H1 (cell line): ENCODE measurements around the gene TPPP. TPM values are rescaled to one million over a fixed set of nuclear protein-coding genes. Genes with fewer than 3 reads are reported as not detected.

ENCODE experiments used
- CTCF ChIA-PET: fragments of 300-600 bp; sonication (Branson Sonifier 250); formaldehyde crosslinking; loops from one replicate; lab custom pipeline; 2021; ENCODE audit not compliant: partially characterized antibody; lab: Charles Lee
- POLR2A ChIA-PET: fragments of 300-600 bp; sonication (Branson Sonifier 250); formaldehyde crosslinking; loops from one replicate; lab custom pipeline; 2021; ENCODE audit warnings: inconsistent platforms; ENCODE audit not compliant: partially characterized antibody; lab: Charles Lee
- DNase-seq, 2 experiments: peaks; one replicate each; pipeline versions ENCODE4 v3.0.0 to v3.0.0-alpha.2; 2010 to 2022; ENCODE audit warnings: low spot score in 2 of 2, low read depth in 1 of 2, mixed read lengths in 1 of 2
- FAIRE-seq: peaks from 2 replicates; lab custom pipeline; 2011; peaks lifted over from hg19 to GRCh38; lab: Jason Lieb, UNC
- H2AFZ ChIP-seq: 2 replicates; pipeline ENCODE4 v1.8.1; 2012; ENCODE audit warnings: low read length, inconsistent platforms
- H2AK5ac ChIP-seq: 2 replicates; pipeline ENCODE4 v1.6.1; 2013; ENCODE audit warnings: low read depth, low read length
- H2BK120ac ChIP-seq: replicated peaks from 2 replicates; pipeline ENCODE3; 2013; ENCODE audit warnings: low read depth, low read length, inconsistent platforms
- H2BK12ac ChIP-seq: 2 replicates; pipeline ENCODE4 v1.6.1; 2013; ENCODE audit warnings: low read depth, low read length
- H2BK15ac ChIP-seq: 2 replicates; pipeline ENCODE4 v1.6.1; 2013; ENCODE audit warnings: low read length
- H2BK20ac ChIP-seq: 2 replicates; pipeline ENCODE4 v1.6.1; 2013; ENCODE audit warnings: low read length
- H2BK5ac ChIP-seq: 2 replicates; pipeline ENCODE4 v1.6.1; 2013; ENCODE audit warnings: low read depth, low read length
- H3K14ac ChIP-seq: 2 replicates; pipeline ENCODE4 v1.6.1; 2013; ENCODE audit warnings: inconsistent platforms; ENCODE audit not compliant: insufficient read length
- H3K18ac ChIP-seq: 2 replicates; pipeline ENCODE4 v1.6.1; 2013; ENCODE audit warnings: low read length; ENCODE audit errors: extremely low read depth
- H3K23ac ChIP-seq: 2 replicates; pipeline ENCODE4 v1.6.1; 2013; ENCODE audit warnings: inconsistent platforms; ENCODE audit not compliant: insufficient read length
- H3K23me2 ChIP-seq: 2 replicates; pipeline ENCODE4 v1.6.1; 2013; ENCODE audit warnings: low read depth, low read length
- H3K27ac ChIP-seq: 2 replicates; pipeline ENCODE4 v1.6.1; 2011; ENCODE audit warnings: low read depth, low read length, inconsistent platforms
- H3K27me3 ChIP-seq, 4 experiments: replicated peaks in 1 of 4; 1 replicate in 1 of 4; 2 replicates in 3 of 4; pipeline versions ENCODE4 v1.6.1 to v1.8.1; 2011 to 2013; ENCODE audit warnings: low read length in 3 of 4, mild to moderate bottlenecking in 3 of 4, inconsistent platforms in 2 of 4, mixed read lengths in 2 of 4, moderate library complexity in 1 of 4; ENCODE audit not compliant: control insufficient read depth in 3 of 4, insufficient read depth in 3 of 4; ENCODE audit errors: extremely low read depth in 1 of 4
- H3K36me3 ChIP-seq, 4 experiments: 2 replicates each; pipeline versions ENCODE4 v1.6.1 to v1.8.1; 2011 to 2013; ENCODE audit warnings: mild to moderate bottlenecking in 4 of 4, low read length in 3 of 4, moderate library complexity in 2 of 4, control low read depth in 1 of 4, inconsistent platforms in 1 of 4; ENCODE audit not compliant: insufficient read depth in 4 of 4, control insufficient read depth in 2 of 4
- H3K4ac ChIP-seq: replicated peaks from 2 replicates; pipeline ENCODE3; 2013; ENCODE audit warnings: low read length, low read depth, mixed read lengths, inconsistent platforms; ENCODE audit not compliant: insufficient read length
- H3K4me1 ChIP-seq, 4 experiments: replicated peaks in 1 of 4; 1 replicate in 1 of 4; 2 replicates in 3 of 4; pipeline versions ENCODE4 v1.6.1 to v1.8.1; 2011 to 2013; ENCODE audit warnings: low read length in 3 of 4, inconsistent platforms in 2 of 4, mixed read lengths in 1 of 4; ENCODE audit not compliant: insufficient read depth in 4 of 4, control insufficient read depth in 3 of 4
- H3K4me2 ChIP-seq, 2 experiments: 2 replicates each; pipeline versions ENCODE4 v1.6.1 to v1.8.1; 2011 to 2013; ENCODE audit warnings: low read depth in 2 of 2, low read length in 2 of 2, control low read depth in 1 of 2, inconsistent platforms in 1 of 2, mild to moderate bottlenecking in 1 of 2; ENCODE audit not compliant: insufficient read depth in 1 of 2
- H3K4me3 ChIP-seq, 4 experiments: fragments of 200-600, 300-600 bp in 1 of 4; sonication (generic), shearing (Covaris generic), sonication (Bioruptor Twin) in 1 of 4; 2 replicates each; pipeline versions ENCODE4 v1.5.1 to v1.8.1; 2011 to 2016; ENCODE audit warnings: low read length in 4 of 4, low read depth in 3 of 4, control low read depth in 2 of 4, inconsistent platforms in 2 of 4, mild to moderate bottlenecking in 2 of 4, mixed read lengths in 1 of 4, moderate library complexity in 1 of 4; ENCODE audit not compliant: insufficient read depth in 2 of 4; ENCODE audit errors: extremely low read depth in 1 of 4
- H3K56ac ChIP-seq: replicated peaks from 2 replicates; pipeline ENCODE3; 2013; ENCODE audit warnings: low read depth, mild to moderate bottlenecking, mixed read lengths, low read length, inconsistent platforms; ENCODE audit not compliant: insufficient read length
- H3K79me1 ChIP-seq: 2 replicates; pipeline ENCODE4 v1.6.1; 2013; ENCODE audit warnings: low read depth, low read length, control low read depth
- H3K79me2 ChIP-seq, 2 experiments: 2 replicates each; pipeline versions ENCODE4 v1.6.1 to v1.8.1; 2012 to 2013; ENCODE audit warnings: low read length in 2 of 2, mild to moderate bottlenecking in 2 of 2, inconsistent platforms in 1 of 2; ENCODE audit not compliant: insufficient read depth in 2 of 2, control insufficient read depth in 1 of 2
- H3K9ac ChIP-seq, 4 experiments: replicated peaks in 1 of 4; 1 replicate in 1 of 4; 2 replicates in 3 of 4; pipeline versions ENCODE4 v1.6.1 to v1.8.1; 2011 to 2013; ENCODE audit warnings: low read depth in 3 of 4, low read length in 3 of 4, control low read depth in 2 of 4, mild to moderate bottlenecking in 2 of 4, moderate library complexity in 2 of 4, inconsistent platforms in 1 of 4; ENCODE audit errors: extremely low read depth in 1 of 4
- H3K9me3 ChIP-seq, 2 experiments: 2 replicates each; pipeline versions ENCODE4 v1.6.1 to v1.8.1; 2012 to 2013; ENCODE audit warnings: mild to moderate bottlenecking in 2 of 2, moderate library complexity in 2 of 2, control low read depth in 1 of 2, inconsistent platforms in 1 of 2, low read depth in 1 of 2, low read length in 1 of 2, mixed read lengths in 1 of 2; ENCODE audit not compliant: insufficient read depth in 2 of 2
- H4K20me1 ChIP-seq, 2 experiments: replicated peaks in 1 of 2; 2 replicates each; pipeline versions ENCODE3 to v1.8.1; 2011 to 2013; ENCODE audit warnings: inconsistent platforms in 2 of 2, low read length in 2 of 2, mild to moderate bottlenecking in 1 of 2; ENCODE audit not compliant: insufficient read depth in 2 of 2, control insufficient read depth in 1 of 2
- H4K5ac ChIP-seq: 2 replicates; pipeline ENCODE4 v1.6.1; 2013; ENCODE audit warnings: low read length, low read depth, mixed read lengths, inconsistent platforms; ENCODE audit not compliant: insufficient read length
- H4K8ac ChIP-seq: 2 replicates; pipeline ENCODE4 v1.8.0; 2013; ENCODE audit warnings: mild to moderate bottlenecking, moderate library complexity, low read length, inconsistent platforms; ENCODE audit not compliant: insufficient read depth; ENCODE audit errors: extremely low read depth
- H4K91ac ChIP-seq: replicated peaks from 2 replicates; pipeline ENCODE3; 2013; ENCODE audit warnings: low read length, mixed read lengths, inconsistent platforms; ENCODE audit not compliant: insufficient read length
- BCL11A ChIP-seq, 2 experiments: IDR thresholded peaks; one replicate each; pipeline ENCODE4 v1.6.1; 2011; ENCODE audit warnings: low read depth in 2 of 2, low read length in 2 of 2, mild to moderate bottlenecking in 2 of 2
- EZH2 ChIP-seq: fragments of 200-600 bp; sonication (generic); IDR thresholded peaks from 2 replicates; pipeline ENCODE4 v1.7.1; 2012; ENCODE audit warnings: low read depth, mild to moderate bottlenecking, moderate library complexity, low read length, inconsistent platforms; ENCODE audit not compliant: severe bottlenecking
- RAD21 ChIP-seq, 2 experiments: IDR thresholded peaks in 1 of 2; conservative IDR thresholded peaks in 1 of 2; 2 replicates each; pipeline ENCODE4 v1.6.1; 2011; ENCODE audit warnings: low read depth in 2 of 2, low read length in 2 of 2, improper control_type of control experiment in 1 of 2, inconsistent platforms in 1 of 2, mild to moderate bottlenecking in 1 of 2, moderate library complexity in 1 of 2
- RNF2 ChIP-seq: fragments of 200-900, 300-1000 bp; sonication (generic); IDR thresholded peaks from 2 replicates; pipeline ENCODE4 v1.7.1; 2016; ENCODE audit warnings: borderline replicate concordance, low read depth, mild to moderate bottlenecking, antibody characterized with exemption, low read length; ENCODE audit not compliant: poor library complexity, severe bottlenecking; ENCODE audit errors: missing control alignments
- RXRA ChIP-seq: IDR thresholded peaks from 2 replicates; pipeline ENCODE4 v1.6.1; 2011; ENCODE audit warnings: low read depth, mild to moderate bottlenecking, low read length, moderate library complexity; ENCODE audit not compliant: insufficient read depth
- SIX5 ChIP-seq: IDR thresholded peaks from 2 replicates; pipeline ENCODE4 v1.6.1; 2011; ENCODE audit warnings: mild to moderate bottlenecking, low read depth, low read length
- SP2 ChIP-seq: IDR thresholded peaks from 2 replicates; pipeline ENCODE4 v1.6.1; 2012; ENCODE audit warnings: mild to moderate bottlenecking, low read length, inconsistent platforms
- WGBS, 2 experiments: shearing (Covaris generic) in 1 of 2; methylation state at CpG; one replicate each; pipeline versions ENCODE4 v1.1.6 to v1.1.7; 2013 to 2015; ENCODE audit warnings: low lambda C conversion rate in 2 of 2, mixed read lengths in 2 of 2, inconsistent platforms in 1 of 2, low coverage in 1 of 2, missing lambda C conversion rate in 1 of 2; ENCODE audit not compliant: insufficient replicate concordance in 2 of 2, insufficient coverage in 1 of 2, insufficient read length in 1 of 2; ENCODE audit errors: extremely low coverage in 1 of 2, missing lambda C conversion rate in 1 of 2; 5-methylcytosine and 5-hydroxymethylcytosine counted together
- polyA plus RNA-seq, 7 experiments: library from polyadenylated mRNA; depleted of rRNA in 3 of 7; stranded (reverse) in 5 of 7; unstranded in 2 of 7; fragments of >200 nt in 5 of 7; fragments of 200-250 nt in 2 of 7; gene quantifications; 1 replicate in 5 of 7; 2 replicates in 1 of 7; 4 replicates in 1 of 7; pipeline versions ENCODE4 v1.2.1 to v1.2.3, GENCODE V29; 2011 to 2013; ENCODE audit warnings: missing spikeins in 2 of 7, mixed read lengths in 2 of 7
- total RNA-seq: library from RNA; stranded (reverse); fragmentation: NEBNext Ultra II Directional; extraction: Animal tissue kit (Norgen Biotek cat#: 25700); gene quantifications from 2 replicates; pipeline ENCODE4 v1.2.1, GENCODE V29; 2021
- TF ChIP-seq, protein P1 (sequence below), 3 experiments: IDR thresholded peaks; 1 replicate in 2 of 3; 2 replicates in 1 of 3; pipeline versions ENCODE4 v1.5.1 to v1.6.1; 2011; ENCODE audit warnings: low read length in 3 of 3, mild to moderate bottlenecking in 3 of 3, inconsistent platforms in 2 of 3, low read depth in 1 of 3, moderate library complexity in 1 of 3; ENCODE audit not compliant: insufficient read depth in 1 of 3; ENCODE audit errors: control extremely low read depth in 1 of 3
- TF ChIP-seq, protein P2 (sequence below): IDR thresholded peaks from 2 replicates; pipeline ENCODE4 v1.6.1; 2012; ENCODE audit warnings: inconsistent platforms

TPPP gene
- total and polyA plus RNA-seq, 2 of the 8 experiments (the other 6 are each of a cell fraction or from before 2014, with no cell fraction given), result 0.36 to 0.93 TPM

DNA sequence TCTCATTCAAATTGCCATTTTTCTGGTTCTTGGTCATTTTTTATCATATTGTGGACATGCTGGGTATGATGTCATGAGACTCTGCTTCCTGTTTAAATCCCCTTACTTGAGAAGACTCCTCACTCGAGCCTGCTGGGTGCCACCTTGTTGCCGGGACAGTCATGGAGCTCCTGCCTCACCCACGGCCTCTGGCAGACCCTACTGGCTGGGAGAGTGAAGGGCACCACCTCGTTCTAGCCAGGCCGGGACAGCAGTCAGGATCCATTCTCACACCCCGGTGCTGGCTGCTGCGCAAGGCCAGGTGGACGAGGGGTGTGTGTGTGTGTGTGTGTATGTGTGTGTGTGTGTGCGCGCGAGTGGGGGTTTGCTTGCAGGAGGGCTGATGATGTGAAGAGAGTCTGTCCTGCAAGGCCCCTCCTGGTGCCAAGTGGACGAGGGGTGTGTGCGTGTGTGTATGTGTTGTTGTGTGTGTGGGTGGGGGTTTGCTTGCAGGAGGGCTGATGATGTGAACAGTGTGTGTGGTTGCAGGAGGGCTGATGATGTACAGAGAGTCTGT, 76.6 kb downstream of the TPPP start:
- Histone ChIP-seq H3K14ac (no peak overlapping the region), H3K27ac (no peak overlapping the region), H3K23ac (no peak overlapping the region), H3K56ac (peak overlapping the region; percentile 3), H2BK15ac (no peak overlapping the region), H3K4ac (no peak overlapping the region), H3K9ac (no peak overlapping the region), H2BK20ac (no peak overlapping the region), H3K18ac (no peak overlapping the region), H3K4me1 (peaks cover 0 to 2% (median under 1%) of the 10 kb centered on the region in 4 experiments; a peak in 4 of 7 replicates), H3K79me2 (peaks cover 13 to 57% of the 10 kb centered on the region in 2 experiments), H3K36me3 (peaks cover 12 to 26% (median 21%) of the 10 kb centered on the region in 4 experiments), H4K5ac (no peak overlapping the region), H3K9me3 (no peaks in the 10 kb centered on the region), H3K79me1 (peaks cover 15% of the 10 kb centered on the region), H2BK120ac (no peak overlapping the region), H2AK5ac (no peak overlapping the region), H4K20me1 (peaks cover 5 to 19% of the 10 kb centered on the region in 2 experiments), H2BK5ac (no peak overlapping the region; the same call in 1 of the 2 replicates), H3K27me3 (no peaks in the 10 kb centered on the region), H4K91ac (no peak overlapping the region), H2AFZ (no peak overlapping the region), H3K4me3 (no peak overlapping the region), H2BK12ac (no peak overlapping the region), H4K8ac (no peak overlapping the region), H3K4me2 (no peak overlapping the region), H3K23me2 (peaks cover 2% of the 10 kb centered on the region; the same call in 1 of the 2 replicates)
- ChIA-PET CTCF (interaction anchor here (0.7 kb wide), 1 partner anchor 43 kb away, joined by 3 read pairs; no protein-coding TSS in a partner anchor), POLR2A (no interaction called here)
- FAIRE-seq (no peak), DNase-seq (no peak)
- 87% methylated on average over 13 of the region's 13 CpGs; no CpG with 5 or more reads in 1 of the 2 experiments for WGBS, 2 experiments
- TF ChIP-seq, protein P1, sequence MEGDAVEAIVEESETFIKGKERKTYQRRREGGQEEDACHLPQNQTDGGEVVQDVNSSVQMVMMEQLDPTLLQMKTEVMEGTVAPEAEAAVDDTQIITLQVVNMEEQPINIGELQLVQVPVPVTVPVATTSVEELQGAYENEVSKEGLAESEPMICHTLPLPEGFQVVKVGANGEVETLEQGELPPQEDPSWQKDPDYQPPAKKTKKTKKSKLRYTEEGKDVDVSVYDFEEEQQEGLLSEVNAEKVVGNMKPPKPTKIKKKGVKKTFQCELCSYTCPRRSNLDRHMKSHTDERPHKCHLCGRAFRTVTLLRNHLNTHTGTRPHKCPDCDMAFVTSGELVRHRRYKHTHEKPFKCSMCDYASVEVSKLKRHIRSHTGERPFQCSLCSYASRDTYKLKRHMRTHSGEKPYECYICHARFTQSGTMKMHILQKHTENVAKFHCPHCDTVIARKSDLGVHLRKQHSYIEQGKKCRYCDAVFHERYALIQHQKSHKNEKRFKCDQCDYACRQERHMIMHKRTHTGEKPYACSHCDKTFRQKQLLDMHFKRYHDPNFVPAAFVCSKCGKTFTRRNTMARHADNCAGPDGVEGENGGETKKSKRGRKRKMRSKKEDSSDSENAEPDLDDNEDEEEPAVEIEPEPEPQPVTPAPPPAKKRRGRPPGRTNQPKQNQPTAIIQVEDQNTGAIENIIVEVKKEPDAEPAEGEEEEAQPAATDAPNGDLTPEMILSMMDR (IDR thresholded peaks at IDR 0.05; ENCODE audit: control extremely low read depth in 1 of 3, insufficient read depth in 1 of 3, low read depth in 1 of 3, low read length in 3 of 3), result peak in 2 of 3 experiments; percentile 15 to 37; a peak in 2 of 4 replicates
- TF ChIP-seq RXRA, result no peak
- TF ChIP-seq RAD21 (IDR thresholded peaks at IDR 0.05 in 1 of 2, conservative IDR thresholded peaks at IDR 0.05 in 1 of 2; ENCODE audit: low read depth in 2 of 2, low read length in 2 of 2), result peak; percentile 35 to 53; a peak in 3 of 4 replicates
- TF ChIP-seq, protein P2, sequence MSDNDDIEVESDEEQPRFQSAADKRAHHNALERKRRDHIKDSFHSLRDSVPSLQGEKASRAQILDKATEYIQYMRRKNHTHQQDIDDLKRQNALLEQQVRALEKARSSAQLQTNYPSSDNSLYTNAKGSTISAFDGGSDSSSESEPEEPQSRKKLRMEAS, result no peak
- TF ChIP-seq SIX5, result no peak
- TF ChIP-seq RNF2, result no peak
- TF ChIP-seq BCL11A (IDR thresholded peaks at IDR 0.05; ENCODE audit: low read depth in 2 of 2, low read length in 2 of 2), result no peak
- no peak for TF ChIP-seq SP2
- TF ChIP-seq EZH2, result no peak
